Epithelial cell of prostate (primary cell): ENCODE measurements around the gene HYAL1.

Source experiments
- DNase-seq: peaks from one replicate; pipeline ENCODE4 v3.0.0-alpha.2; 2011; ENCODE audit warnings: low read depth, low spot score
- H3K27ac ChIP-seq: fragments of 450-650 bp; 2 replicates; pipeline ENCODE4 v1.5.1; 2017; ENCODE audit warnings: mild to moderate bottlenecking

The HYAL1 gene

GRCh38 chr3:50336452-50337174 is 33.2 kb upstream of the HYAL1 start:
- no peak for DNase-seq
- H3K27ac ChIP-seq: peak overlapping the region; percentile 93

DNA sequence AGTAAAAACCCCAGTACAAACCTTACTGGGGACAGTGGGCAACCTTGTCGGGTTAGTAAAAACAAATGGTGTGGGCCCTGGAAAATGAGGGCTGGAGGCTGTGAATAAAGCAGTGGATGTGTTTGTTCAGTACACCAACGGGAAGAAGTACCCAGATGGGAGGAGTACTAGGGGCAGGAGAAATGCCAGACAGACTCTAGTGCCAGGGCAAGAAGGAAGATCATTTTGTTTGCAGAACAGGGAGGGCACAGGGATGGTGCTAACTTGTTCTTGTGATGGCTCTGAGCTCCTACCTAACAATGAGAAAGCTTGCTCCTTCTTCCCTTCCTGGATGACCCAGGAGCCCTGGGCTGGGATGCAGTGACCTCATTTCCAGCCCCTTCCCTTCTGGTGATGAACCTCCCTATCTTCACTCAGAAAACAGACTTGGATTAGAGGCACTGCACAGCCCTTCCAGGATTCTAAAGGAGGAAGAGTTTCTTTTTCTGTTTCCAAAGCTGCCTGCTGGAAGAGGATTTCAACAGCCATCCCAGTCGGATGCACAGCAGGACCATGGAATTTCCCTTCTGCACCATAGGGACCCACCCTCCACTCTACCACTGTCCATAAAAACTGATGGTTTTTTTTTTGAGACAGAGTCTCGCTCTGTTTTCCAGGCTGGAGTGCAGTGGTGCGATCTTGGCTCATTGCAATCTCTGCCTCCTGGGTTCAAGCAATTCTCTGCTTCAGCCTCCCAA is 31.1 kb upstream of the HYAL1 start:
- H3K27ac ChIP-seq: peak overlapping the region; percentile 93
- DNase-seq: no peak

GRCh38 chr3:50333744-50334328 is 30.5 kb upstream of the HYAL1 start:
- peak overlapping the region; percentile 93 for H3K27ac ChIP-seq

DNA sequence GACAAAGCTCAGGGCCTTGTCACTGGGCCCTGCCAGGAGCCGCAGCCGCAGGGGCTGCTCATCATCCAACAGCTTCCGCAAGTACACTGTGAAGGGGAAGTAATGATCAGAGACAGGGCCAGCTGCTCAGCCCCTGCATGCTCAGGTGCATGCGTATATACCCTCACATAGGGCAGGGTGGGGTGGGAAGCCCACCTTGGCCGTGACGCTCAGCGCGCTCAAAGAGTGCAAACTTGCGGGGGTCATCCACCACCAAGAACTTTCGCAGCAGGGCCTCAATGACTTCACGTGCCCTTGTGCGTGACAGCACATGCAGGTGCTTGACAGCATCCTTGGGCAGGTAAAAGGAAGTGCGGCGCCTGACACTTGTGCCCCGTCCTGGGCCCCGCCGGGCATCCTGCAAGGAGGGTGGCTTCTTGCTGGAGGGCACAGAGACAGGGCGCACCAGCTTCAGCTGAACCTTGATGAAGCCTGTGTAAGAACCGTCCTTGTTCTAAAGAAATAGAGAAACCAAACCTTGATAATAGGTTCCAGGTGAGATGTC is 28.1 kb upstream of the HYAL1 start:
- H3K27ac ChIP-seq: no peak overlapping the region
- no peak for DNase-seq

More at GRCh38 chr3:50333744-50334328, 30.5 kb upstream of the HYAL1 start:
- DNase-seq: no peak

DNA sequence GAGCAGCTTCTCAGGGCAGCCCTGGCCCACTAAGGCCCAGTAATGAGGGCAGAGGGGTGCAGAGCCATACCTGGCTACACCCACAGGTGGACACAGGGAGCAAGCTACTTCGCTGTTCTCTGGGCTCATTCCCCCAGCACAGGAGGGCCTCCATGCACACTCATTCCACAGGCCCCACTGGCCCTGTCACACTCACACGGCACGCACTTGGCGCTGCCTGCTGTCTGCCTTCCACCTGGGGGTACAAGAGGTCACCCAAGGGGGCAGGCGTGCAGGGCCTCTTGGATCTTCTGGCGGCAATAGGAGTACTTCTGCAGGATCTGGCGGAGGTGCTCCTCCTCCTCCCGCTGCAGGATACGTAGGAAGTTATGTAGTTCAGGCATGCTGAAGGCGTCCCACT is 27.0 kb upstream of the HYAL1 start:
- H3K27ac ChIP-seq: no peak overlapping the region

DNA sequence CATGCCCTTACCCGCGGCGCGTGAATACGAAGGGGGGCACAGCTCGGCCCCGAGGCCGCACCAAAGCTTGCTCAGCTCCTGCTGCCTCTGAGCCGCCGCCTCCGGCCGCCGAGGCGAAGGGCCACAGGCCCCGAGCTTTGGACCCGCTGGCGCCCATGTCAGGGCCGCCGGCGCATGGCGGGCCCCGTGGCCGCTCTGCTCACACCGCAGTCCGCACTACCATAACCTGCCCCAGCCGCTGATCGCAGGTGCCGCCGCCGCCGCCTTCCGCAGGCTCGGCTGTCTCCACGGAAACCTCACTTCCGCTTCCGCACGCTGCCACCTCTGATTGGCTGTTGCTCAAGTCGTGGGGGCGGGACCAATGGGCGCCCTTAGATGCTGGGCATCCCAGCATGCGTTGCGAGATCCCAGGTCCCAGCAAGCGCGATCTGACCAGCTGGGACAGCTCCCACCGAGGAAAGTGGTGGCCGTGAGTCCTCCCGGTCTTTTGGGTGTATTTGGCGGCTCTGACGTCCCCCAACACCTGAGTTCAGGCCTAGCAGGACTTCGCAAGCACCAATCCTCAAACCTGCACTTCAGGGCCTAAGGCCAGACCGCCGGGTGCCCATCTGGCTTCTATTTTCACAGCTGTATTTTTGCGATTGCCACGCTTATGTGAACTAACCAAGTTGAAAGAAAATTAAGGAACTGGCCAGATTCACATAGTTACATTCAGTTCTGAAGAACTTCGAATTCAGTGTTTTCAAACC is 24.7 kb upstream of the HYAL1 start, which contains the start of gene TUSC2:
Gene TUSC2 (minus strand): TSS at position 281 of the 749 bp plus-strand sequence. CDS start 124 bp downstream, at position 157.
- peak; percentile 82 for DNase-seq
- H3K27ac ChIP-seq: peak within 1 kb of the TSS; percentile 69

More for the DNA sequence above, 27.0 kb upstream of the HYAL1 start:
- DNase-seq: no peak

DNA sequence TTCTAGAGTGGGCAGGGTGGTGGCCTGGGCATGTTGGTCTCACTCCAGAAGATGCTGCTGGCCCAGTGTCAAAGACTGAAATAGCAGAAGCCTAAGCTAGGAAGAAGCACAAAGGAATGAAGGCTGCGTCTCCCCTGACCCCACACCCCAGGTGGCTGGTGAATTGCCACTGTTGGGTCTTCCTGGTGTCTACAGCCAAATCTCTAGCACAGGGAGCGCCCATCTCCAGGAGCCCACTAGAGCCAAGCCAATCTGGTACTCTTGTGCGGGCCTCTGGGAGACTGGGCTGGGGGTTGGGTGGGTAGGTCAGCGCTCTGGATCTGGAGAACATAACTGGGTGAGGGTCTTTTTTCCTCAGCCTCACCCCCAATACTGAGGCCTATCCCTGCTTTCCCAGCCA is 23.8 kb upstream of the HYAL1 start:
- DNase-seq: no peak
- no peak overlapping the region for H3K27ac ChIP-seq

- H3K27ac ChIP-seq: no peak overlapping the region
- no peak for DNase-seq
Observed at GRCh38 chr3:50326182-50326541, 22.8 kb upstream of the HYAL1 start.

DNA sequence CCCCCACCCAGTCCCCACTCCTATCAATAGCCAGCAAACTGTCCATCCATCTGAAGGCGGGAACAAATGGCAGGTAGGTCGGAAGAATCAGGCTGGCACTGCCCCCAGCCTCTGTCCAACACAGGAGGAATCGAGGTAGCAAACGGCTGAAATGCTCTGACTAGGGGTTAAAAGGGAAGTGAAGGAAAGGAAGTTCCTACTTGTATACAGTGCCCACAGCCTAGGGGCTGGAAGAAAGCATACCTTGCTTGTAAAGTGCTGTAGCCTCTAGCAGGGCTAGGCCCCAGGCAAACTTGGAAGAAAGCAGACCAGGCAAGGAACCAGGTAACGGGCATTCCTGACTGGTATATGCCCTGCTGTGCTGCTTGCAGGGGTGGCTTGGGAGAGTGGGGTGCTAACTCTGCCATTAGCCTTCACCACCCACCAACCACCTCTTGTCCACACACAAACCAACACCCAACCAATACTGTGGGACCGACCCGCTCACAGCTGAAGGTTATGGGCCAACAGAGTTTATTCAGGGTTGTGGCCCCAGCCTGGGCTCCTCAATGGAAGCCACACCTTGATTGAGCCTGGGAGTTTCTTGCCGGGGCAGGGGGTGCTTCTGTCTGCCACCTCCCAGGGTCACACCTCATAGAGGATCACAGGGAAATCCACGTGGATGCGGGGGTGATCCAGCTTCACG is 22.3 kb upstream of the HYAL1 start:
- no peak overlapping the region for H3K27ac ChIP-seq
- DNase-seq: no peak

DNA sequence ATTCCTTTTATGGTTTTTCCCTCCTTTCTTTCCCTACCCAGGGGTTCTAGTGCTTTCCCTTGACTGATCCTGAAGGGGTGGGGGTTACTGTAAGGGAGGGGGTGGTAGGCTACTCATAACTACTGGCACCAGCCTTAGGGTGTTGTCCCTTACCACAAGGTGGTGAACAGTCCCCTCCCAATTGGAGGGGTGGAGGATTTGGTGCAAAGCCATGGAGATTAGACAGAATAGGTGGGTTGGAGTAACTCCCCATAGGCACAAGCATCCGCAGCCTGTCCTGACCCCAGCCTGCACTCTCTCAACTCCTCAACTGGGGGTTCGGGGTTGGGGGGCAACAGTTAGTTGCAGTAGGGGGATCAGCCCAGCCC is 21.7 kb upstream of the HYAL1 start:
- DNase-seq: no peak
- no peak overlapping the region for H3K27ac ChIP-seq

- no peak overlapping the region for H3K27ac ChIP-seq
- DNase-seq: no peak
Observed at GRCh38 chr3:50324351-50325112, 21.2 kb upstream of the HYAL1 start.

GRCh38 chr3:50323614-50324199 is 20.3 kb upstream of the HYAL1 start:
- DNase-seq: no peak
- no peak overlapping the region for H3K27ac ChIP-seq

DNA sequence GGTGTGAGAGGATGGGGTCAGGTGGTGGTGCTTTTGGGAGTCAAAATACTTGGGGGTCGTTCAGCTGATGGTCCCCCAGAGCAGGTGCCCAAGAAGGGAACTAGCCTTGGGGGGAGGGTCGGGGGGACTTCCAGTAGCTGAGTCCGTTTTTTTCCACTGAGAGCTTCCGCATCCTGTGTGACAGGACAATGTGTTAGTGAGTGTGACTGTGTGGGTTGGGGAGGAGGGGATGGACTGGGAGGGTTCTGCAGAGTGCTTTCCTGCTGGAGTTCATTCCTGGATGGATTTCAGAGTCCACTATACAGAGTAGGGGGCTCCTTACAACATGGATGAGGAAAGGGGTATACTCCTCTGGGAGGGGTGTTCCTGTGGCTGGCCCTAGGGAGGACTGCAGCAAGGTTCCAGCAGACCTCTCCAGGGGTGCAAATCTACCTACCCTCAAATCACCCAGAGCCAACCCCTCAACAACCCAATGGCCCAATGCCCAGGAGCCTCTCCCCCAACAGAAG is 19.8 kb upstream of the HYAL1 start:
- DNase-seq: no peak
- no peak overlapping the region for H3K27ac ChIP-seq

GRCh38 chr3:50322386-50323091 is 19.2 kb upstream of the HYAL1 start, which contains the start of gene HYAL2:
Gene HYAL2, minus strand, starts transcription at chr3:50322745. Its CDS starts 2,256 bp downstream, at chr3:50320489.
- DNase-seq: no peak
- H3K27ac ChIP-seq: peak within 1 kb of the TSS; percentile 76

DNA sequence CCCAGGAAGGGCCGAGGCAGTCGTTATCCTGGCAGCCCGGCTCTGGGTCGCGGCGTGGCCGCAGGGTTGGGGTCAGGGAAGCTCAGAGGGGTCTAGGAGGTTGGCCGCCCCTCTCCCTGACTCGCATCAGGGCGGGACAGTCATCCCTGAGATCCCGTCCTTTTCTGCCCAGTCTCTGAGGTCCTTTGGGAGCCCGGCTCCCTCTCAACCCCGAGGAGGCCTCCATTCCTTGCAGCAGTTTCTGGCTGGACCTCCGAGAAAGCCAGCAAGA is 18.7 kb upstream of the HYAL1 start:
- H3K27ac ChIP-seq: no peak overlapping the region
- DNase-seq: no peak

DNA sequence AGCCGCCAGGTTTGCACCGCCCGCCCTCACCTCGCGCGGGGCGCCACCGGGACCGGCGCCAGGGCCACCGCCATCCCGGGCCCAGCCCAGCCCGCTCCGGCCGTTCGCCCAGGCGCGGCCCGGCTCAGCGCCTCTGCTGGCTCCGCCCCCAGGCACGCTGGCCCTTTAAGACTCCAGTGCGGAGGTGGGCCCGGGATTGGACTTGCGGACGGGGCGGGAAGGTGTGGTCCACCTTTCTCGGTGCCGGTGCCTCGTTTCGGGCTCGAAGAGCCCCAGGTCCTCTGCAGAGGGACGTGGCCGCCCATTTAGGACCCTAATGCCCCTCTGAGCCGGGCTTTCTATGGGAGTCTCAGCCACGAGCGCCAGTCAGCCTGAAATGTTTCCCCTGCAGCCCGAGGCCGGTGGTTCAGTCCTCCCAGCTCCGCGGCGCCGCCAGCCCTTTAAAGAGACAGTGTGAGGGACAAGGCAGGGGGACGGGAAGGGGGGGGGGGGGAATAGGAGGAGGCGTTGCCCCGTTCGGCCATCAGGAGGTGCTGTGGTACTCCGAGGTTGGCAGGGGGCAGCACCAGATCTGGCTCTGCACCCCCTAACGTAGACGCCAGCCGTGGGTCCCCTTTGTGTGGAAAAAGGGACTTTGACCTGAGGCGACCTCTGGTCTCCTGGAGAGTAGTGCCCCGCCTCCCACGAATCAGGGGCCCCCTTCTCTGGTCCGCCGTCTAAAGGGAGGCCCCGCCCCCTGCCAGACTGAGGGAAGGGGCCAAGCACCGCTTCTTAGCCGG is 18.2 kb upstream of the HYAL1 start:
- DNase-seq: no peak
- peak overlapping the region; percentile 76 for H3K27ac ChIP-seq

GRCh38 chr3:50320853-50321335 is 17.5 kb upstream of the HYAL1 start:
- no peak for DNase-seq

More at GRCh38 chr3:50320853-50321335, 17.5 kb upstream of the HYAL1 start:
- peak overlapping the region; percentile 76 for H3K27ac ChIP-seq
